SHP77 (cell line): Measurements from ENCODE around the gene IFNAR1.
"Not testable (repeated sequence)": the region's sequence is repeated elsewhere in the genome, so short reads cannot be mapped to it uniquely, and the experiment has no call there.

Experiments
- DNase-seq, 2 experiments: peaks; one replicate each; lab custom pipeline; 2025; lab: John Stamatoyannopoulos, UW

The IFNAR1 gene

GRCh38 chr21:33377221-33377920, 52.6 kb downstream of the IFNAR1 start:
- DNase-seq = no peak

- no peak for DNase-seq
These were observed 53.3 kb downstream of the IFNAR1 start for GRCh38 chr21:33378081-33378480.

DNA sequence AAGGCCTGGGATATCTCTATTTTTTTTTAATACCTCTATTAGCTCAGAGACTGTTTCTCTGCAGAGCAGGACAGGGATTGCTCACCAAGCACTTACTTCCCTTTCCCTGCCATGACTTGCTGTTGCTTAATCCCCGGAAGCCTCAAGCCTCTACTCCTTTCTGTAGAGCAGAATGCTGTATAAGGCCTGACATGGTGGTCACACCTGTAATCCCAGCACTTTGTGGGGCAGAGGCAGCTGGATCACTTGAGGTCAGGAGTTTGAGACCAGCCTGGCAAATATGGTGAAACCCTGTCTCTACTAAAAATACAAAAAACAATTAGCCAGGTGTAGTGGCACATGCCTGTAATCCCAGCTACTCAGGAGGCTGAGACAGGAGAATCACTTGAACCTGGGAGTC, 55.2 kb downstream of the IFNAR1 start:
- not testable (repeated sequence) for DNase-seq

DNA sequence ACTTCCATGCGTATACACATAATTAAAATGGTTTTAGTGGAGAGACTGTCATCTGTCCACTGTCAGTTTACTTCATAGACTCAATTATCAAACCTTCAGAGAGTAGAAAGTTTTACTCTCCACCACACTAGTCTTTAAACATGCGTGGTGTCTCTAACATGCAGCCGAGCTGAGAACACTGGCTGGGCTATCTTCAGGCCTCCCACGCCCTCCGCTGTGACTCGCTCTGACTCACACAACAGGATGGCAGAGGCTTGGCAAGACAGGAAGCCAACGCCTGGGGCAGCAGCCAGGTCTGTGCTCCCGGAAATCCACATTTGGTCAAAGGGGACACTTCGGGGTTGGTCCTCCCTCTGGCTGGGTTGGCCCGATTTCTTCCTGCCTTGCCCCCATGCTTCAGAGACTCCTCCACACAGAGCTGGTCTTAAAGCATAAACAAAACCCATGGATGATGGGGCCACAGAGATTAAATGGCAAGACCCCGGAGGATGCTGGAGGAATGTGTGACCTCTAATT, 55.8 kb downstream of the IFNAR1 start:
- DNase-seq = peak; percentile 54 to 77

DNA sequence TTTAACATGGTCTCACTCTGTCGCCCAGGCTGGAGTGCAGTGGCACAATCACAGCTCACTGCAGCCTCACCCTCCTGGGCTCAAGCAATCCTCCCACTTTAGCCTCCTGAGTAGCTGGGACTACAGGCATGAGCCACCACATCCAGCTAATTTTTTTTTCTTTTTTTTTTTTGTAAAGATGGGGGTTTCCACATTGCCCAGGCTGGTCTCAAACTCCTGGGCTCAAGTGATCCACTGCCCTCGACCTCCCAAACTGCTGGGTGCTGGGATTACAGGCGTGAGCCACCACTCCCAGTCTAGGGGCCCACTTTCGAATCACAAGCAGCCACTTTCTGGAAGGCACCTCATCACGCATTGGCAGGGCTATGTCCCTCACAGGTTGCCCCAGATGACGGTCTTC, 56.6 kb downstream of the IFNAR1 start:
- DNase-seq = not testable (repeated sequence)

DNA sequence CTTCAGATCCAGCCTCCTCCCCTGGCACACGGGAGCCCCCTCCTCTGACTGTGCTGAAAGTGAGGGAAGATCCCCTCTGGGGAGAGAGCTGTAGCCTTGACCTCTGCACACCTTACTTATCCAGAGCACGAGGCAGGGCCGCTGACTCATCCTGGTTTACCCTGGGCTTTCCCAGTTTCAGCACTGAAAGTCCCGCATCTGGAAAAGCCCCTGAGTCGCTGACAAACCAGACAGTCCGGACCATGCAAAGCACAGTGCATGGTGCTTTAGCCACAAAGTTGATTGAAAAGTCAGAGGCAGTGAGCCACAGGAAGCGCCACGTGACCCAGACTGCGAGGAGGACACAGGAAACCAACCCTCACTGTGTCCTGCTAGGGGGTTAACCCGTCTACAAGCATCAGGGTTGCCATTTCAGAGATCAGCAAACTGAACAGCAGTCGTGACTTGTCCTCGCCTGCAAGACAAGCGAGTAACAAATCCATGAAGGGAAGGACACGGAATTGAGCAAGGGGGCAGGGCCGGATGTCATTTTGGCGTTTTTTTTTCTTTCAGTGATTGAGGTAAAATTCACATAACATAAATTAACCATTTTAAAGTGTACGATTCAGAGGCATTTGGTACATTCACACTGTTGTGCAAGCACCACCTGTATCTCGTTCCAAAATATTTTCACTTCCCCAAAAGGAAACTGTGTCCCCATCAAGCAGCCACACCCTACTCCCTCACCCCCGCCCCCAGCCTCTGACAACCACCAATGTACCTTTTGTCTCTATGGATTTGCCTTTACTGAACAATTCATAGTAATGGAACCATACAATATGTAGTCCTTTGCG, 58.5 kb downstream of the IFNAR1 start:
- no peak for DNase-seq

DNA sequence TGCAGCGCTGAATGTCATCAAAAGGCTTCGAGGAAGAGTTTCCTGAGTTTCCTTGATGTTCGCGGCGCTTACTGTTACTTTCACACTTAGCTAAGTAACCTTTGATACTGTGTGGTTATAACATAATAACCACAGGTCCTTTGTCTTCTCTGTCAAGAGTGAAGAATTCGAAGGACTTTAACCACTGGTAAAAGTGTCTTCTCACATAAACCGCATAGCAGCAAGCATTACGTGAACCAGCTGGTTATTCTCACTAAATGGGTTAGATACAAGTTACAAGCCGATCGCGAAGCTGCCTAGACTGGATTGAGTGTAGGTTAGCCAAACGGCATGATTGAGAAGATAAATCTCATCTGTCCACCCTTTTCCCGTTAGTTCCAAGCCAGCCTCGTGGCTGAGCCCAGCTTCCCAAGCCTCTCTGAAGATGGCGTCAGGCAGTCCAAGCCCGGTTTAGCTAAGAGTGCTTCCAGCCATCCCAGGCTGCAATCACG, 60.1 kb downstream of the IFNAR1 start:
- DNase-seq = no peak

DNA sequence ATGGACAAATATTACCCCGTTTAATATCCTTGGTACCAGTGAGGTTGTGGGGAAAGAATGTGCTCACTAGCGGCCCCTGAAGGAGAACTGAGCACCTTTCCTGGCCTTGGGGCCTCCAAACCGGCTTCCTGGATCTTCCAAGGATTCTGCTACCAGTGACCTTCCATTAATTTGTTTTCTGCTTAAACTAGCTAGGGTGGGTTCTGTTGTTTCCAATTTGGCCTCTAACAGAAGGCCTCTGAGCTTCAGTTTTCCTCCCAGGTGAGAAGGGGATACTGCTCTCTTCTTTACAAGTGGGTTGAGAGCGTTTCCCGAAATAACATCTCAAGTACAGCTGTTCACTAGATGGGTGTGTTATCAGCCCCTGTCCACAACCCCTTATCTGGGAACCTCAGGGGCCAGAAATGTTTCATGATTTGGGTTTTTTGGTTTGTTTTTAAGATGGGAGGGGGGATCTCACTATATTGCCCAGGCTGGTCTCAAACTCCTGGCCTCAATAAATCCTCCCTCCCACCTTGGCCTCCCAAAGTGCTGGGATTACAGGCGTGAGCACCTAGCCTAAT, 61.5 kb downstream of the IFNAR1 start:
- no peak for DNase-seq

GRCh38 chr21:33387294-33387693, 62.5 kb downstream of the IFNAR1 start:
- DNase-seq = no peak

DNA sequence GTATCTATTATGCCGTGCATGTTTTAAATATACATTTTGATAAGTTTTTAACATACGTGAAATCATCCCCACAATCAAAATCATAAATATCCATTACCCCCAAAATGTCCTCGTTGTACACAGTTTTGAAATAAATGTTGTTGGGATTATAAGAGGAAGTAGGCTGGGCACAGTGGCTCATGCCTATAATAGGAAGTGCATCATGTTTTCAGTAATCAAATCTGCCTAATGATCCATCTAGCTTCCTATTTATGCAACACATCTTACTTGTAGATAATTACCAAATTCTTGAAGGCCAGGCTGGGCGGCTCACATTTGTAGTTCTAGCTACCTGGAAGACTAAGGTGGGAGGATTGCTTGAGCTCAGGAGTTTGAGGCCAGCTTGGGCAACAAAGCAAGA, 63.4 kb downstream of the IFNAR1 start:
- DNase-seq = no peak

DNA sequence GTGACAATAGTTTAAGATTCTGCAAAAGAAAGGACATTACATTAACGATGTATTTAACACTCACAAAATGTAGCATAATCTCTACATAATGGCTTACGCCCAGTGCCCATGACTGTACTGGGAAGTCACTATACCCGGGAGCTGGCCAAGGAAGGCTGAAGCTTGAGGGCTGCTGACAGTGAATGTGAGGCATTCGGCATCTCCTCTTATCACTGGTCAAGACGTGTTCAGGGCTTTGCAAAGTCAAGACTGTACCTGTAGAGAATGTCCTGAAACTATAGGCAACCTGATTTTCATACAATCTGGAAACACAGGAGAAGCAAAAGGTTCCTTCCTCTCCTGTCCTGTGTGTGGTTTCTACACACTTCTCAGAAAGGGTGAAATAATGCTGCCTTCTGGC, 65.7 kb downstream of the IFNAR1 start:
- no peak for DNase-seq

DNA sequence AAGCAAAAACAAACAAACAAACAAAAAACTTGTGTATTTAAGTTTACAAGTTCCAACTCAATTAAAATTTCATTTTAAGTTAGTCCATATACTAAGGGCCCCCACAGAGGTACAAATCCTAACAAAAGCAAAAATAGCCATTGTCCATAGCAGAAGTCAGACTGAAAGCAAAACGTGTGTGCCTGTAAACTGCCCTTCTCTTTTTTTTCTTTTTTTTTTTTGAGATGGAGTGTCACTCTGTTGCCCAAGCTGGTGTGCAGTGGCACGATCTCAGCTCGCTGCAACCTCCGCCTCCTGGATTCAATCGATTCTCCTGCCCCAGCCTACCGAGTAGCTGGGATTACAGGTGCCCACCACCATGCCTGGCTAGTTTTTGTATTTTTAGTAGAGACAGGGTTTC, 66.9 kb downstream of the IFNAR1 start:
- DNase-seq = no peak

DNA sequence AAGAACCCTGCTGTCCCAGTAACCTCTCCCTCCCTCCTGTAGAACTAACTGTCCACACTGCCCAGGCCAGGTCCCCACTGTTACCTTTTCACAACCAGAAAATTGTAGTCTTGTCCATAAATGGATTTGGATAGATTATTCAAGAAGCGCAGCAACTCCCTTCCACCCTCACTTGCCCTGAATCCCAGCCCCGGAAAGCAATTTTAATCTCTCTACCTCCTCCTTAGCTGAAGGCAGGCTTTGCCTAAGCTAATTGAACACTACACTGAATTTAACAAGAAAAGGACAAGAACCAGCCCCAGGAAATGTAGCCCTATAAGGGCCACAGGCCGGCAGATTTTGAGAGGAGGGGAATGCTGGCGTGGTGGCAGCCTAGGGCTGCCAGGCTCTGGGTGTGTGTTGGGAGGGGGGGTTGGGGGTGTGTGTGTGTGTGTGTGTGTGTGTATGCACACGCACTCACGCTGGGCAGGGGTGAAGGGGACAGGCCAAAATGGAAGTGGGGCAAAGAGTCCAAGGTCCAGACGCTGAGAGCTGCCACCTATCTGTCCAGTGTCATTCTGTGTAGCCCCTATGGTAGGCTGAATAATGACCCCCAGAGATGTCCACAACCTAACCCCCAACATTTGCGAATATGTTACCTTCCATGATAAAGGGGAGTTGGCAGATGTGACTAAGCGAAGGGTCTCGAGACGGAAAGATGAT, 67.7 kb downstream of the IFNAR1 start:
- DNase-seq = no peak

DNA sequence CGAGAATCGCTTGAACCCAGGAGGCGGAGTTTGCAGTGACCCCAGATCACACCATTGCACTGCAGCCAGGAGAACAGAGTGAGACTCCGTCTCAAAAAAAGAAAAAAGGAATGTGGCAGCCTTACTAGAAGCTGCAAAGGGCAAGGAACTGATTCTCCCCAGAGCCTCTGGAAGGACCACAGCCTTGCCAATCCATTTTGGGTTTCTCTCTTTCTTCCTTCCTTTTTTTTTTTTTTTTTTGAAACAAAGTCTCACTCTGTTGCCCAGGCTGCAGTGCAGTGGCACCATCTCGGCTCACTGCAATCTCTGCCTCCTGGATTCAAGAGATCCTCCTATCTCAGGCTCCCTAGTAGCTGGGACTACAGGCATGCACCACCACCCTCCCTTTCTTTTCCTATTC, 68.6 kb downstream of the IFNAR1 start:
- no peak for DNase-seq

DNA sequence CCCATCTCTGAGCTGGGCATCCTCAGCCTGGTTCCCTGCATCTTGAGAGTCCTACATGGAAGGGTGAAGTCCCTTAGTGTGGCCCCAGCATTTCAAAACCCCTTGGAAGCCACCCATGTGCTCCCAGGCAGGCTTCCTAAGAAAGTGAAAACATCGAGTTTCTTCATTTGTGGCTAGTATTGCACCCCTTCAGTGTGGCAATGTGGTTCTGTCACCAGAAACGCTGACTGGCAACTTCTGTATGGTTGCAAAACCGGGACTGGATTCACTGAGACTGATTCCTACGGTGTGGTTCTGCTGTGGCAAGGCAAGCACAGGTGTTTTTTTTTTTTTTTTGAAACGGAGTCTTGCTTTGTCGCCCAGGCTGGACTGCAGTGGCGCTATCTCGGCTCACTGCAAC, 69.5 kb downstream of the IFNAR1 start:
- DNase-seq = no peak

- DNase-seq = no peak
These were observed 71.1 kb downstream of the IFNAR1 start for GRCh38 chr21:33395891-33396331.

GRCh38 chr21:33396436-33396835, 71.7 kb downstream of the IFNAR1 start:
- DNase-seq = no peak

DNA sequence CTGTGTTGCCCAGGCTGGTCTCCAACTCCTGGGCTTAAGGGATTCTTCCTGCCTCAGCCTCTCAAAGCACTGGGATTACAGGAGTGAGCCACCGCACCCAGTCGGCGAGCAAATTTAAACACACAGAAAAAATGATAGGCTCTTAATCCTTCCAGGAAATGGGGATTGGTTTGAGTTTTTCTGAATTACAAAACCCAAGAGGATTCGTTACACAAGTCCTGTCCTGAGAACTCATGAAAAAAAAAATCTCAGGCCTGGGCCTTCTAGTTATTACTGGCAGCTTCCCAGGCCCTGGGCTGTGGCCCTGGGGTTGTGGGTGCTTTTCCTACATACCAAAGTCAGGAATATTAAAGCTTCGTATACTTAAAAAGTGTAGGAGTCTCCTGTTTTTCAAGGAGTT, 72.2 kb downstream of the IFNAR1 start:
- DNase-seq = no peak

DNA sequence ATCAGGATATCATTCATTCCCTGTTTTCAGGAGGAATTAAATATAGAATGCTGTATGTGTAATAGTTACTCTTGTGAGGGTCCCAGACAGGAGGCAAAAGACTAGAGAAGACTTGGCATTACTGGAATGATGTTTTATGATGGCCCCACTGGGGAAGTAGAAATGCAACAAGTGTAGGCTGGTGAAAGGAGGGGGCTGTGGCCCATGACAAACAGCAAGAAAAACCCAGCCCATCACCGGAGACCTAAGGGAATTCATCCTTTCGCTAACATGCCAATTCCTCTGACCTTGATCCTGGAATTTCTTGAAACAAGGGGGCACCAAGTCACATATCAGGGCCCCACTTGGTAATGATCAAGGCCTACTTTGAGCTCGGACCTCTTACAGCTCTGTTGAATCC, 72.9 kb downstream of the IFNAR1 start:
- no peak for DNase-seq

- no peak for DNase-seq
These were observed 73.6 kb downstream of the IFNAR1 start for GRCh38 chr21:33398361-33398760.

DNA sequence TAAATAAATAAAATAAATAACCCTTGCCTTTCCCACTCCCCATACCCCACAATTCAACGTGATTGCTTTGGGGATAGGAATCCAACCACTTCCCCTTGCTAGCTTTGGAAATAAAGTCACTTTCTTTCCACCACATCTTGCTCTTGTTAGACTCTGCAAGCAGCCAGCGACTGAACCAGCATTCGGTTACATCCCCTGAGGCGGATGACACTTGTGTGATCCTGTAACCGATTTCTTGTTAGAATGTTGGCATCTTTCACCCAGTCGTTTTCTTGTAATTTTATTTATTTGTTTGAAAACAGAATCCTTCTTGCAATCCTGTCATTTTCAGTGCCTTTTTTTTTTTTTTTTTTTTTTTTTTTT, 76.8 kb downstream of the IFNAR1 start:
- DNase-seq = no peak
